Nephron progenitor cell (in vitro differentiated cells): ENCODE data around the gene GAGE10.
"Not testable (repeated sequence)": the region's sequence is repeated elsewhere in the genome, so short reads cannot be mapped to it uniquely, and the experiment has no call there.

Experiments
- DNase-seq: peaks from one replicate; pipeline ENCODE4 v3.0.0; 2021
- H3K27ac Mint-ChIP-seq: 2 replicates; pipeline ENCODE4 v1.8.0; 2021; ENCODE audit warnings: mild to moderate bottlenecking, moderate library complexity, mixed read lengths
- H3K27me3 Mint-ChIP-seq: 2 replicates; pipeline ENCODE4 v1.8.0; 2021; ENCODE audit warnings: mild to moderate bottlenecking, low read depth, mixed read lengths; ENCODE audit not compliant: poor library complexity
- H3K36me3 Mint-ChIP-seq: 2 replicates; pipeline ENCODE4 v1.8.0; 2021; ENCODE audit warnings: low read depth, mixed read lengths
- H3K4me1 Mint-ChIP-seq: 2 replicates; pipeline ENCODE4 v1.8.0; 2021; ENCODE audit warnings: mixed read lengths
- H3K4me3 Mint-ChIP-seq: 2 replicates; pipeline ENCODE4 v1.8.0; 2021; ENCODE audit warnings: mild to moderate bottlenecking, moderate library complexity, mixed read lengths
- H3K9me3 Mint-ChIP-seq: 2 replicates; pipeline ENCODE4 v1.8.0; 2021; ENCODE audit warnings: mild to moderate bottlenecking, moderate library complexity, mixed read lengths
- CTCF ChIP-seq: fragments of 200-600 bp; sonication (generic); IDR thresholded peaks from 2 replicates; pipeline ENCODE4 v1.5.0; 2021; ENCODE audit warnings: antibody characterized with exemption

Gene GAGE10

DNA sequence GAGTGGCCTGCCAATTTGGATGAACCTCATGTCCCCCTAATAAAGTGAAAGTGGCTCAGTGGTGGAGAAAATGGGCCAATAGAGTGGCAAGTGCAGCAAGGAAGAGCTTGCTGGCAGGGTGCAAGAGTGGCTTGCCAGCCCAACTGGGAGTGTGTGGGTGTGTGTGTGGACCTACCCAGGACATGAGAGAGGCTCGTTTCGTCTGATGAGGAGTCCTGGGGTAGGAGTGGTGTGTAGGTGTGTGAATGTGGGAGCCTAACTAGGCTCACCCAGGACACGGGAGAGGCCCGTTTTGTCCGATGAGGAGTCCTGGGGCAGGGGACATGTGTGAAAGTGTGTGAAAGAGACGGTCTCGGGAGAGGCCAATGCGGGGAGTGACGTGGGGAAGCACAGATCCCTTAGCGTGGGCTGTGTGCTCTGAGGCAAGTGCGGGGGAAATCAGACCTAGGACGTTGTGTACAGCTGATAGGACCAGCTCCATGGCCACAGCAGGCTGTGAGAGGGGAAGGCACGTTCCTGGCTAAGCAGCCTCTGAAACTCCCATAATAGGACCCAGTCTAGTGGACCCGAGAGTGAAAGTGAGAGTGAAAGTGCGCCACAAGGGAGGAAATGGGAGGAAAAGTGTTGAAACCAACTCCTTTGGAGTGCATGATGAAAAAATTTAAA is 5.3 kb downstream of the GAGE10 start:
- Mint-ChIP-seq H3K4me3 (peak overlapping the region; percentile 21), H3K27ac (no peak overlapping the region), H3K27me3 (no peaks in the 10 kb centered on the region), H3K36me3 (peaks cover 5% of the 10 kb centered on the region), H3K4me1 (peaks cover 22% of the 10 kb centered on the region), H3K9me3 (peaks cover 54% of the 10 kb centered on the region)
- DNase-seq, result no peak
- TF ChIP-seq CTCF, result no peak

DNA sequence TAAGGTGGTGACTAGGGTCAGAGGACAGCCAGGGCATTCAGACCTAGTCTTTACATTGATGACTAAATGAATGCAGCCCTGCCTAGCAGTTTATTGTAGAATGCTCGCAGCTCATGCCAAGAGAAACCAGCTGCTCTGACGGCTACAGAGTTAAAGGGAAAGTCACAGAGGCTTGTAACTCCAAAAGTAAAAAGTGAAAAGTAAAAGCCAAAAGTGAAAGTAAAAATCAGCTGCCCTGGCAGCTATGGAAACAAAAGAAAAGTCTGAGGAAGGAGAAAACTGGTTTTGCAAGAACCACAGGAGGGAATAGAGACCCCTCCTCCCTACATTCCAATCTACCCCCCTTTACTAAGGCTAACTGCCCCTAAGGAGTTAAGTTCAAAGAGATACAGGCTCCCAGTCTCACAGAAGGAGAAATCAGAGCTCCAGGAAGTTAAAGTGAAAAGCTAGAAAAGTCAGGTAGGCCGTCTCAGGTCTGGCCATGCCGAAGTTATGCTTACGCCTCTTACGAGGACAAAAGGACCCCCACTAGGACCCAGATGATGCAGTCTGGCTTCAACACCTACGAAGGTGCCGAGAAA is 6.0 kb downstream of the GAGE10 start:
- H3K4me3 Mint-ChIP-seq, result peak overlapping the region; percentile 37
- no peak for TF ChIP-seq CTCF
- peaks cover 47% of the 10 kb centered on the region for H3K9me3 Mint-ChIP-seq
- H3K27ac Mint-ChIP-seq, result no peak overlapping the region
- no peak for DNase-seq
- H3K36me3 Mint-ChIP-seq, result peaks cover 5% of the 10 kb centered on the region
- peaks cover 22% of the 10 kb centered on the region for H3K4me1 Mint-ChIP-seq
- H3K27me3 Mint-ChIP-seq, result no peaks in the 10 kb centered on the region

GRCh38 chrX:49310371-49310770 is 6.9 kb downstream of the GAGE10 start:
- H3K9me3 Mint-ChIP-seq, result peaks cover 41% of the 10 kb centered on the region
- no peak for DNase-seq
- no peak overlapping the region for H3K27ac Mint-ChIP-seq

GRCh38 chrX:49312176-49312575 is 8.7 kb downstream of the GAGE10 start:
- no peak for TF ChIP-seq CTCF
- H3K27me3 Mint-ChIP-seq, result no peaks in the 10 kb centered on the region
- no peak overlapping the region for H3K27ac Mint-ChIP-seq
- no peak for DNase-seq
- peaks cover 5% of the 10 kb centered on the region for H3K36me3 Mint-ChIP-seq
- H3K4me1 Mint-ChIP-seq, result peaks cover 33% of the 10 kb centered on the region
- no peak overlapping the region for H3K4me3 Mint-ChIP-seq
- peaks cover 42% of the 10 kb centered on the region for H3K9me3 Mint-ChIP-seq

More at GRCh38 chrX:49310371-49310770, 6.9 kb downstream of the GAGE10 start:
- peaks cover 5% of the 10 kb centered on the region for H3K36me3 Mint-ChIP-seq
- H3K27me3 Mint-ChIP-seq, result no peaks in the 10 kb centered on the region
- peaks cover 22% of the 10 kb centered on the region for H3K4me1 Mint-ChIP-seq
- peak overlapping the region; percentile 54 for H3K4me3 Mint-ChIP-seq
- no peak for TF ChIP-seq CTCF

- H3K4me3 Mint-ChIP-seq, result no peak overlapping the region
- H3K36me3 Mint-ChIP-seq, result no peaks in the 10 kb centered on the region
- peaks cover 11% of the 10 kb centered on the region for H3K4me1 Mint-ChIP-seq
- no peak for TF ChIP-seq CTCF
- DNase-seq, result no peak
- H3K9me3 Mint-ChIP-seq, result peaks cover 15% of the 10 kb centered on the region
- H3K27me3 Mint-ChIP-seq, result no peaks in the 10 kb centered on the region
- H3K27ac Mint-ChIP-seq, result peak overlapping the region; percentile 86
Measured at GRCh38 chrX:49316085-49316484, 12.6 kb downstream of the GAGE10 start.

DNA sequence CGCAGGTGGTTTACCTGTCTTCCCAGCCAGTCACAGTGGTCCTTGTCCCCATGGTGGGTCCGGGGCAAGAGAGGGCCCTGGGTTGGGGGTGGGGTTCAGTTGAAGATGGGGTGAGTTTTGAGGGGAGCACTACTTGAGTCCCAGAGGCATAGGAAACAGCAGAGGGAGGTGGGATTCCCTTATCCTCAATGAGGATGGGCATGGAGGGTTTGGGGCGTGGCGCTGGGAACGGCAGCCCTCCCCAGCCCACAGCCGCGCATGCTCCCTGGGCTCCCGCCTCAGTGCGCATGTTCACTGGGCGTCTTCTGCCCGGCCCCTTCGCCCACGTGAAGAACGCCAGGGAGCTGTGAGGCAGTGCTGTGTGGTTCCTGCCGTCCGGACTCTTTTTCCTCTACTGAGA is 18.3 kb downstream of the GAGE10 start, which contains the start of gene GAGE12J:
GAGE12J (plus strand) TSS at position 301 of the 400 bp plus-strand sequence. CDS start 1,157 bp downstream, outside the sequence.
- not testable (repeated sequence) for H3K4me3 Mint-ChIP-seq, H3K36me3 Mint-ChIP-seq, H3K27ac Mint-ChIP-seq

GRCh38 chrX:49322266-49322665 is 18.8 kb downstream of the GAGE10 start:
- H3K27me3 Mint-ChIP-seq, H3K9me3 Mint-ChIP-seq, H3K27ac Mint-ChIP-seq, DNase-seq, H3K4me3 Mint-ChIP-seq, H3K4me1 Mint-ChIP-seq, H3K36me3 Mint-ChIP-seq: not testable (repeated sequence)

More for the DNA sequence above, 18.3 kb downstream of the GAGE10 start, which contains the start of gene GAGE12J:
- DNase-seq, H3K9me3 Mint-ChIP-seq, H3K27me3 Mint-ChIP-seq, H3K4me1 Mint-ChIP-seq: not testable (repeated sequence)

DNA sequence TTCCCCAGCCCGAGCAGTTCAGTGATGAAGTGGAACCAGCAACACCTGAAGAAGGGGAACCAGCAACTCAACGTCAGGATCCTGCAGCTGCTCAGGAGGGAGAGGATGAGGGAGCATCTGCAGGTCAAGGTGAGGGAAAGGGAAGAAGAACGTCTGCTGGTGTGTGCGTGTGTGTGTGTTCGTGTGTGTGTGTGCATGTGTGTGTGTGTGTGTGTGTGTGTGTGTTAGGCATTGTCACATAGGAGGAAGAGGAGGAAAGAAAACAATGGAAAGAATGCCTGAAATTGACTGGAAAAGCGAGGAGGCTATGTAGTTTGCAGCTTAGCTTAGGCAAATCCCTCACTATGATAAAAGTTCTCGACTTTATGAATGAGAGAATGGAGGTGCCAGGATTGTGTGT is 20.3 kb downstream of the GAGE10 start:
- not testable (repeated sequence) for H3K9me3 Mint-ChIP-seq, H3K27me3 Mint-ChIP-seq, H3K36me3 Mint-ChIP-seq, H3K27ac Mint-ChIP-seq, DNase-seq, H3K4me1 Mint-ChIP-seq, H3K4me3 Mint-ChIP-seq

DNA sequence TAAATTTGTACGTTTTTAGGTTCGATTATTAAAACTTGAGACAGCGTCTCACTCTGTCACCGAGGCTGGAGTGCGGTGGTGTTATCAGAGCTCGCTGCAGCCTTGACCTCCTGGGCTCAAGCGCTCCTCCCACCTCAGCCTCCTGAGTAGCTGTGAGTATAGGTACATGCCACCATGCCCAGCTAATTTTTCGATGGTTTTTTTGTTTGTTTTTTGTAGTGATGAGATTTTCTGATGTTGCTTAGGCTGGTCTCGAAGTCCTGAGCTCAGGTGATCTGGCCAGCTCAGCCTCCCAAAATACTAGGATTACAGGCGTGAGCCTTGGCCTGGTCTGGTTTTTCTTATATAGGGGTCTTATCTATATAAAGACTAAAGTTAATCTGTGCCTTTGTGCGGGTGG is 27.0 kb downstream of the GAGE10 start:
- H3K36me3 Mint-ChIP-seq, H3K27ac Mint-ChIP-seq, H3K9me3 Mint-ChIP-seq, DNase-seq, H3K4me1 Mint-ChIP-seq, H3K27me3 Mint-ChIP-seq, H3K4me3 Mint-ChIP-seq: not testable (repeated sequence)
